ENCODE data around the gene TPGS2.
"Not testable (repeated sequence)": the region's sequence is repeated elsewhere in the genome, so short reads cannot be mapped to it uniquely, and the experiment has no call there.

Gene TPGS2

GRCh38 chr18:36783792-36784191 is 45.0 kb downstream of the TPGS2 start:
- no peak for FAIRE-seq
- DNase-seq (ENCODE audit: extremely low spot score, insufficient read length, low read depth) = no peak

- FAIRE-seq (no peak), DNase-seq (ENCODE audit: extremely low spot score, insufficient read length, low read depth) (no peak)
Measured at GRCh38 chr18:36782710-36783109, 46.1 kb downstream of the TPGS2 start.

GRCh38 chr18:36780748-36781147 is 48.1 kb downstream of the TPGS2 start:
- FAIRE-seq (no peak), DNase-seq (ENCODE audit: extremely low spot score, insufficient read length, low read depth) (no peak)

GRCh38 chr18:36777566-36777965 is 51.2 kb downstream of the TPGS2 start:
- FAIRE-seq (no peak), DNase-seq (ENCODE audit: extremely low spot score, insufficient read length, low read depth) (no peak)

GRCh38 chr18:36776650-36777049 is 52.2 kb downstream of the TPGS2 start:
- FAIRE-seq = no peak
- no peak for DNase-seq (ENCODE audit: extremely low spot score, insufficient read length, low read depth)

GRCh38 chr18:36775396-36775795 is 53.4 kb downstream of the TPGS2 start:
- FAIRE-seq = no peak
- DNase-seq (ENCODE audit: extremely low spot score, insufficient read length, low read depth) = no peak

GRCh38 chr18:36772241-36772723 is 56.5 kb downstream of the TPGS2 start:
- no peak for DNase-seq (ENCODE audit: extremely low spot score, insufficient read length, low read depth)
- FAIRE-seq = no peak

GRCh38 chr18:36771245-36771644 is 57.6 kb downstream of the TPGS2 start:
- DNase-seq (ENCODE audit: extremely low spot score, insufficient read length, low read depth) (no peak), FAIRE-seq (peak; percentile 39)

GRCh38 chr18:36770315-36770946 is 58.4 kb downstream of the TPGS2 start:
- FAIRE-seq = no peak
- DNase-seq (ENCODE audit: extremely low spot score, insufficient read length, low read depth) = no peak

- DNase-seq (ENCODE audit: extremely low spot score, insufficient read length, low read depth) (no peak), FAIRE-seq (no peak)
Measured at GRCh38 chr18:36769611-36770314, 59.0 kb downstream of the TPGS2 start.

GRCh38 chr18:36769172-36769571 is 59.6 kb downstream of the TPGS2 start:
- DNase-seq (ENCODE audit: extremely low spot score, insufficient read length, low read depth) (no peak), FAIRE-seq (no peak)

- FAIRE-seq = no peak
- no peak for DNase-seq (ENCODE audit: extremely low spot score, insufficient read length, low read depth)
Measured at GRCh38 chr18:36766836-36767235, 62.0 kb downstream of the TPGS2 start.

- not testable (repeated sequence) for DNase-seq (ENCODE audit: extremely low spot score, insufficient read length, low read depth); FAIRE-seq
Measured at GRCh38 chr18:36762965-36763364, 65.8 kb downstream of the TPGS2 start.

- DNase-seq (ENCODE audit: extremely low spot score, insufficient read length, low read depth) (no peak), FAIRE-seq (no peak)
Measured at GRCh38 chr18:36762074-36762473, 66.7 kb downstream of the TPGS2 start.

- DNase-seq (ENCODE audit: extremely low spot score, insufficient read length, low read depth) (no peak), FAIRE-seq (no peak)
Measured at GRCh38 chr18:36761186-36761698, 67.6 kb downstream of the TPGS2 start.

GRCh38 chr18:36760598-36760997 is 68.2 kb downstream of the TPGS2 start:
- FAIRE-seq (no peak), DNase-seq (ENCODE audit: extremely low spot score, insufficient read length, low read depth) (no peak)

- DNase-seq (ENCODE audit: extremely low spot score, insufficient read length, low read depth) (no peak), FAIRE-seq (no peak)
Measured at GRCh38 chr18:36759167-36759776, 69.5 kb downstream of the TPGS2 start.

GRCh38 chr18:36758623-36759022 is 70.2 kb downstream of the TPGS2 start:
- DNase-seq (ENCODE audit: extremely low spot score, insufficient read length, low read depth) (no peak), FAIRE-seq (no peak)

GRCh38 chr18:36757991-36758390 is 70.8 kb downstream of the TPGS2 start:
- DNase-seq (ENCODE audit: extremely low spot score, insufficient read length, low read depth) (no peak), FAIRE-seq (no peak)

GRCh38 chr18:36757081-36757480 is 71.7 kb downstream of the TPGS2 start:
- DNase-seq (ENCODE audit: extremely low spot score, insufficient read length, low read depth) (no peak), FAIRE-seq (peak; percentile 5)

- no peak for FAIRE-seq
- DNase-seq (ENCODE audit: extremely low spot score, insufficient read length, low read depth) = no peak
Measured at GRCh38 chr18:36756242-36756641, 72.6 kb downstream of the TPGS2 start.
